Ureter (tissue), 1 donor: ENCODE measurements around the gene PCNP. TPM values are rescaled to one million over a fixed set of nuclear protein-coding genes. Genes with fewer than 3 reads are reported as not detected.
"Not testable (repeated sequence)": the region's sequence is repeated elsewhere in the genome, so short reads cannot be mapped to it uniquely, and the experiment has no call there.

Experiments used
- DNase-seq: peaks from one replicate; pipeline ENCODE4 v3.0.0-alpha.2; 2020; ENCODE audit warnings: low spot score
- total RNA-seq: library from RNA; stranded (reverse); gene quantifications from one replicate; pipeline ENCODE4 v1.2.4, GENCODE V29; 2023
- donor health status: DM: yes; HTN: yes; CAD: no.

PCNP gene
- total RNA-seq, 1 donor from 2014 or later = 207 TPM

DNA sequence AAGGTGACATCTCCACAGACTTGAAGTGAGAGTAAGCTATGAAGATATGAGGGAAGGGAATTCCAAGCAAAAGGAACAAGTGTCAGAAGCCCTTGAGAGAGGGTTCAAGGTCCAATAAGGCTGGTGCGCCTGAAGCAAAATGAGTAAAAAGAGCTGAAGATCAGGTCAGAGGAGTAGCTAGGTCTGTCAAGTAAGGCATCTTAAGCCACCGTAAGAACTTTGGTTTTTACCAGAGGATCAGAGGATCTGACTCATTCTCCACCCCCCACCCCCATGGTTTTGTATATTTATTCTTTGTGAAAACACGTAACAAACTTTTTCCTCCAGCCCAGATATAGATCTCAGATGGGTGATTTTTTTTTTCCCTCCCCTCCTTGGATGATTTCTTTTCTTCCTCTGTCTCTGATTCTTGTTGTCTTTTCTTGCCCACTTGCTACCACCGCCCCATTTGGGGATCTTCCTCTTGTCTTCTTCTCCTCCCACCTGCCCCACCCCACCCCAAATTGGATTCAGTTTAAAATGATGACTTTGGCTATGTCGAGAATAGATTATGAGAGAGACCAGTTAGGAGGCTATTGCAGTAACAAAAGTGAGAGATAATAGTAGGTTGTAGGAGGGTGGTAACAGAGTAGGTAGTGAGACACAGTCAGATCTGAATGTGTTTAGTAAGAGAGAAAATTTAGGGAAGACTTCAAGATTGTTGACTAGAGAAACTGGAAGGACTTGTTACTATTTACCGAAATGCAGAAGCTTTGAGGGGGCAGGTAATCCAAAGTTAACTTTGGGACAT is 6.3 kb upstream of the PCNP start:
- DNase-seq = no peak

DNA sequence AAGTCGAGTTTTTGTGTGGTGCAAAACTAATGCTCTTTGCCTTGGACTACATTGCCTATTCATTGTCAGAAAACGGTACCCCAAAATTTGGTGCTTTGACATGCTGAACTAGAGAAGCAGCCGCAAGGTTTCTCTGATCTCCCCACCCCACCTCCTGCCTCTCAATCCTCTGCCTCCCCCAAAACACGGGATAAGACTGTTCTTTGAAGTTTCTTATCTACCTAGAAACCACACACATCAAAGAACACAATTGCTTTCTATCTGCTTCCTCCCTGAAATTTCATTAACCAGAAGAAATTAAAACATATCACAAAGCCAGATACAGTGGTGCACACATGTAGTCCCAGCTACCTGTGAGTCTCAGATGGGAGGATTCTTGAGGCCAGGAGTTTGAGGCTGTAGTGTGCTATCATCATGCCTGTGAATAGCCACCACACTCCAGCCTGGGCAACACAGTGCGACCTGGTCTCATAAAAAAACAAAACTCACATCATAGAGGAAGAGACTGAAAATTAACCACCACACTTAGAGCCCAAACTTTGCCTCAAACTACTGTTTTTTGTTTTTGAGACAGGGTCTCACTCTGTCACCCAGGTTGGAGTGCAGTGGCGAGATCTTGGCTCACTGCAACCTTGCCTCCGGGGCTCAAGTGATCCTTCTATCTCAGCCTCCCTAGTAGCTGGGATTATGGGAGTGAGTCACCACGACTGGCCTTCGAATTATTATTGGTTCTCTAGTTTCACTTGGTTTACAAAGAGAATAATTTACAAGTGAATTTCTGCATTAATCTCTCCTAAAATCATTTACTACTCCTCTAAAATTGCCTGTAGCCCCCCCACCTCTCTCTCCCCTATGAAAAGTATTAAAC is 2.7 kb upstream of the PCNP start:
- no peak for DNase-seq

DNA sequence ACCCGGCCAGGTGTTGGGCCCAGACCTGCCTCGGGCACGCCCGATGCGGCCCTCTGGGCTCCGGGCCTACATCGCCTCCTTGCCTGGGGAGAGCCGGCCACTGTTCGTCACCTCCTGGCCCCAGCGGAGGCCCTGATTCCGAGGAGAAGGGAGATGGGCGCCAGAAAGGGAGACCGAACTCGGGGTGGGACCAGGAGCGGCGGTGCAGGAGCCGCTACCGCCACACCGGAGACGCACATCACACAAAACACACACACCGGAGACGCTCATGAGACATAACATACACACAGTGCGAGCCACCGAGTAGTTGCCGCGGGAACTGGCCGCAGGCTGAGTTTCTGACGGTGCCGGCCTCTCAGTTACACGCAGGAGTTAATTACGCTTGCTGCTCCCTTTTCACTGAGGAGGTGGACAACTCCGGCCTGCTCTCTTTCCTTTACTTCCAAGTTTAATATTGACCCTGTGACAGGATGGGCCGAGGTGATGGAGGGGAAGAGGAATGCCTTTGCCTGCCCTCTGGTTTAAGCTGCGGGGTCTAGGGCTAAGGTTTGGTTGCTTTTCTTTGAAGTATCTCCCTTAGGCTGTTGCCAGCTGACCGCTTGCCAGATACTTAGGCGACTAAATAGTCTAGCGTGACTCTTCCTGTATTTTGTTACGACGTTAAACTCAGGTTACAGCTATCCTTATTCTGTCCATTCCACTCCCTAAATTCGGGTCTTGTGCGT is 570 bp downstream of the PCNP start:
- DNase-seq = peak; percentile 57

DNA sequence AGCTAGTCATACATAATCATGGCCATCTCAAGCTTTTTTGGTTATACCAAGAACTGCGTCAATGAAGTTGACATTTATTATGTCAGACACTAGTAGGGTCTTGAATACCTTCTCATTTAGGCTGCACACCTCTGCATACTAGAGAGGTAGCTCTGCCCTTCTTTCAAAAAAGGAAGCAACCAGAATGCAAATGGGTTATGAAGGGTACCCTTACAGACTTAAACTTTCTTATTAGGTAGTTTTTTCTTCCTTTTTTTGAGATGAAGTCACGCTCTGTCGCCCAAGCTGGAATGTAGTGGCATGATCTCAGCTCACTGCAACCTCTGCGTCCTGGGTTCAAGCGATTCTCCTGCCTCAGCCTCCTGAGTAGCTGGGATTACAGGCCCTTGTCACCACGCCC is 3.3 kb downstream of the PCNP start:
- DNase-seq = no peak

DNA sequence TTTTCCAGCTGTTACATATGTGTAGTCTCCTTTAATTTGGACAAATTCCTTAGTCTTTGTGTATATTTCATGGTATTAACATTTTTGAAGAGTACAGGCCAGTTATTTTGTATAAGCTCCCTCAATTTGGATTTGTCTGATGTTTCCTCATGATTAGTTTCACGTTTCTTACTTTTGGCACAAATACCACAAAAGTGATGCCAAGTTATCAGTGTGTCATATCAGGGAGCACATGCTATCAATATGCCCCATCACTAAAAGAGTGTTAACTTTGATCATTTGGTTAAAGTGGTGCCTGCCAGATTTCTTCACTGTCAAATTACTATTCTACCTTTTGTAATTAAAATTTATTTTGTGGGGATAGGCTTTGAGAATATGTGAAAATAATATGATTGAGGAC is 14.6 kb downstream of the PCNP start:
- DNase-seq = no peak

DNA sequence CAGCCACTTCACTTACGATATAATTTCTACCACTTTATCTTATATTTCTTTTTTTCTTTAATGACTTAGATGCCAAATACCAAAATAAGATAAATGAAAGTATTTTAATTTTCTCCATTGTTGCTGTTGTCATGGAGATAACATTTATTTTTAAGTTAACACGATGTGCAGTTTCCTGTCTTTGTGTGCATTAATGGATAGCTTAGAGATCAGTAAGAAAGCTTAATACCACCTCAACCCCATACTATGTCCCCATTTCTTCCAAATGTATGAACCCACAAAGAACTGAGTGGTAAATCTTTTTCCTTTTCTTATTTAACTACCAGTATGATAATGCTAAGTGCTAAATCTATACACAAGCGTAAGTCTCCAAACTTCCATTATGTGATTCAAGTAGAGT is 17.1 kb downstream of the PCNP start:
- no peak for DNase-seq

DNA sequence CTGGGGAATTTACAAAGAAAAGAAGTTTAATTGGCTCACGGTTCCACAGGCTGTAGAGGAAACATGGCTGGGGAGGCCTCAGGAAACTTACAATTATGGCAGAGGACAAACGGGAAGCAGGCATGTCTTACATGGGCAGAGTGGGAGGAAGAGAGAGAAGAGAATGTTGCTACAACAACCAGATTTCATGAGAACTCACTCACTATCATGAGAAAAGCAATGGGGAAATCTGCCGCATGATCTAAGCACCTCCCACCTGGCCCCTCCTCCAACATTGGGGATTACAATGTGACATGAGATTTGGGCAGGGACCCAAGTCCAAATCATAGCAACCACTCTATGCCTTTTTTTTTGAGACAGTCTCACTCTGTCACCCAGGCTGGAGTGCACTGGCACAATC is 28.8 kb downstream of the PCNP start:
- DNase-seq = no peak

DNA sequence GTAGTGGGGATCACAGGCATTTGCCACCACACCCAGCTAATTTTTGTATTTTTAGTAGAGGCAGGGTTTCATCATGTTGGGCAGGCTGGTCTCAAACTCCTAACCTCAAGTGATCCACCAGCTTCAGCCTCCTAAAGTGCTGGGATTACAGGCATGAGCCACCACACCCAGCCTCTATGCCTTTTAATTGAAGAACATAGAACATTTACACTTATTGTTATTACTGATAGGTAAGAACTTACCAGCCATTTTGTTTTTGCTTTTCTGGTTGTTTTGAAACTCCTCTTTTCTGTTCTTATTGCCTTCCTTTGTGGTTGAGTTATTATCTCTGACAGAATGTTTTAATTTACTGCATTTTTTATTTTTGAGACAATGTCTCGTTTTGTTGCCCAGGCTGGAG is 29.2 kb downstream of the PCNP start:
- DNase-seq = no peak

DNA sequence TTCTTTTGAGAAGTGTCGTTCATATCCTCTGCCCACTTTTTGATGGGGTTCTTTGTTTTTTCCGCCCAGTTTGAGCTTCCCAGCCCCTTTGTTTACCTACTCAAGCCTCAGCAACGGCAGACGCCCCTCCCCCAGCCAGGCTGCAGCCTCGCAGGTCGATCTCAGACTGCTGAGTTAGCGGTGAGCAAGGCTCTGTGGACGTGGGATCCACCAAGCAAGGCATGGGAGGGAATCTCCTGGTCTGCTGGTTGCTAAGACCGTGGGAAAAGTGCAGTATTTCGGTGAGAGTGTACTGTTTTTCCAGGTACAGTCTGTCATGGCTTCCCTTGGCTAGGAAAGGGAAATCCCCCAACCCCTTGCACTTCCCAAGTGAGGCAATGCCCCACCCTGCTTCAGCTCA is 31.4 kb downstream of the PCNP start:
- not testable (repeated sequence) for DNase-seq

DNA sequence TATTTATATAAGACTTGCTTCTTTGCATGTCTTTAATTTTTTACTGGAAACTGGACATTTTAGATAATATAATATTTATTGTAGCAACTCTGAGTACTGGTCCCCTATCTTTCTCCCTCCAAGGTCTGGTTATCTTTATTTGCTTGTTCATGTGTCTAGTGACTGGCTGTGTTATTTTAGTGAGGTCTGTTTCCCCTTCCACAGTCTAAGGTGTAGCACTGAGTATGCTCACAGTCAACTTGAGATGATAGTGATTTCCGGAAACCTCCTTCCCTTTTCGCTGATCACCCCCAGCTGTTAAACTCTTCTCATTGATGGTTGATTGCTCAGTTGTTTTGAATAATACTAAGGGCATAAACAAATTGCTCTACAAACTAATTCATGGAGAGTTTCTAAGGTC is 37.0 kb downstream of the PCNP start:
- DNase-seq = no peak

DNA sequence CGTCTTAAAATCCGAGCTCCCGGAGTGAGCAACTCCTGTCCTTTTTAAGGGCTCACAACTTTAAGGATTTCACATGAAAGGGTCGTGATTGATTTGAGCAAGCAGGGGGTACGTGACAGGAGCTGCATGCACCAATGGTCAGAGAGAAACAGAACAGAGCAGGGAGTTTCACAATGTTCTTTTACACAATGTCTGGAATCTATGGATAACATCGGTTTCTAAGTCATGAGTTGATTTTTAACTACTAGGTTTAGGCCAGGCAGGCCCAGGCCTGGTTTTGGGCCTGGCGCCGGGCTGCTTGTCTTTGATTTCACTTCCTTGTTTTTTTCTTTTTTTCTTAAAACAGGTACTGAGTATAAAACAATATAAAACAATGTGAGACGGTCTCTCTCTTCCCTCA is 39.0 kb downstream of the PCNP start:
- peak; percentile 60 for DNase-seq

DNA sequence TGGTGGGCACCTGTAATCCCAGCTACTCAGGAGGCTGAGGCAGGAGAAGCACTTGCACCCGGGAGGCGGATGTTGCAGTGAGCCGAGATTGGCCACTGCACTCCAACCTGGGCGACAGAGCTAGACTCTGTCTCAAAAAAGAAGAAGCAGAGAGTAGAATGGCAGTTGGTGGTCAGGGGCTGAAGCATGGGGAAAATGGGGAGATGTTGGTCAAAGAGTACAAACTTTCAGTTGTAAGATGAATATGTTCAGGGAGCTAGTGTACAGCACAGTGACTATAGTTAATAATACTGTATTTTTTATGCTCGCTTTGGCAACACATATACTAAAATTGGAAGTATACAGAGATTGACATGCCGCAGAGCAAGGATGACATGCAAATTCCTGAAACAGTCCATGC is 41.5 kb downstream of the PCNP start:
- DNase-seq = no peak

DNA sequence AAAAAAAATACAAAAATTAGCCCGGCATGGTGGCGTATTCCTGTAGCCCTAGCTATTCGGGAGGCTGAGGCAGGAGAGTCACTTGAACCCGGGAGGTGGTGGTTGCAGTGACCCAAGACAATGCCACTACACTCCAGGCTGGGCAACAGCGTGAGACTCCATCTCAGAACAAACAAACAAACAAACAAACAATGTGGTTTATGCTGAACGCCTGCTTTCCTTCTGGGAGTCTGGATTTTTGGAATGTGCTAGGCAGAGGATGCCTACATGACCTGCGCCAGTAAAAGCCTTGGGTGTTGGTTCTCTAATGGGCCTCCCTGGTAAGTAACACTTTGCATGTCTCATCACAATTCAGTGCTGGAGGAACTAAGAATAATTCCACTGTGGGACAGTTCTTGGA is 43.5 kb downstream of the PCNP start:
- no peak for DNase-seq

DNA sequence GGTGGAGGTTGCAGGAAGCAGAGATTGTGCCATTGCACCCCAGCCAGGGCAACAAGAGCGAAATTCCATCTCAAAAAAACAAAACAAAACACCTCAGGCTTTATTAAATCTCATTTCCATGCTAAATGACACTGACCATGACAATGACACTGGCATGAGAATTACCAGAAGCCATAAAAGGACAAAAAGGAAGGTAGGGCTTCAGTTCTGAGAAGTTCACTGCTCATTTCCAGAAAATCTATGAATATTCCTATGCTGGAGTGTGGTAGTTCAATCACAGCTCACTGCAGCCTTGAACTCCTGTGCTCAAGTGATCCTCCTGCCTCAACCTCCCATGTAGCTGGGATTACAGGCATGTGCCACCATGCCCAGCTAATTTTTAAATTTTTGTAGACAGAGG is 44.7 kb downstream of the PCNP start:
- no peak for DNase-seq

DNA sequence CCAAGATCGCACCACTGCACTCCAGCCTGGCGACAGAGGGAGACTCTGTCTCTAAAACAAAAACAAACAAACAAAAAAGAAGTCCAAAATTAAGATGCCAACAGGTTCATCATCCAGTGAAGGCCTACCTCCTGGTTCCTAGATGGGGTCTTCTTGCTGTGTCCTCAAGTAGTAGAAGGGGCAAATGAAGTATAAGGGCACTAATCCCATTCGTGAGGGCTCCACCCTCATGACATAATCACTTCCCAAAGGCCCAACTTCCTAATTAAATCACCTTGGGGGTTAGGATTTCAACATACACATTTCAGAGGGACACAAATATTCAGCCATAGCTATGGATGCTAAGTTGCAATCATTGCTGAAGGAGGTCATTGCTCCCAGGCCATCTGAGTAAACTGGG is 45.8 kb downstream of the PCNP start:
- no peak for DNase-seq

DNA sequence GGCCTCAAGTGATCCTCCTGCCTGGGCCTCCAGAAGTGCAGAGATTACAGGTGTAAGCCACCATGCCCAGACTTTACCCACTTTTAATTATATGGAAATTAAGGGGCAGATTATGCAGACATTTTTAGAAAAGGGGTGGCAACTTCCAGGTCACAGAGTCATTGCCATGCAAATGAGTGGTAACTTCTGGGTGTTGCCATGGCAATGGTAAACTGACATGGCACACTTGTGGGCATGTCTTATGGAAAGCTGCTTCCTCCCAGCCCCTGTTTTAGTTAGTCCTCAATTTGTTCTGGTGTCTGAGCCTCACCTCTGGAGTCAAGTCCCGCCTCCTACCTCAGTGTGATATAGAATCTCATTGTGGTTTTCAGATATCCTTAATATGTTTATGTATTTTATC is 49.7 kb downstream of the PCNP start:
- no peak for DNase-seq

DNA sequence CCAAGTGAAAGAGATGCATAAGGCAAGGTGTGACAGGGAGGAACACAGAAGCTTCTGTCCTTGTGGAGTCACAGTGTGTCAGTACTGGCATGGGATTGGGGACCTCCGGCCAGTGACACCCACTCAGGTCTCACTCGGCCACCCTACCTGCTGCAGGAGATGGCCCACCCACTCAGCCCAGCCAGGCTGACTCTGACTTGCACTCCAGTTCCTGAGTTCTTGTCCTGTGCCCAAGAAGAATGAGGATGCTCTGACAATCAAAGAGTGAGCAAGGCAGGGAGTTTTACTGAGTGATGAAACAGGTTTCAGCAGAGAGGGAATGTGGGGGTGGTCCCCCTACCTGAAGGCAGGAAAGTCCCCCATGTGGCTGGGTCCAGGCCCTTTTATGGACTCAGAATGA is 50.9 kb downstream of the PCNP start:
- DNase-seq = no peak

DNA sequence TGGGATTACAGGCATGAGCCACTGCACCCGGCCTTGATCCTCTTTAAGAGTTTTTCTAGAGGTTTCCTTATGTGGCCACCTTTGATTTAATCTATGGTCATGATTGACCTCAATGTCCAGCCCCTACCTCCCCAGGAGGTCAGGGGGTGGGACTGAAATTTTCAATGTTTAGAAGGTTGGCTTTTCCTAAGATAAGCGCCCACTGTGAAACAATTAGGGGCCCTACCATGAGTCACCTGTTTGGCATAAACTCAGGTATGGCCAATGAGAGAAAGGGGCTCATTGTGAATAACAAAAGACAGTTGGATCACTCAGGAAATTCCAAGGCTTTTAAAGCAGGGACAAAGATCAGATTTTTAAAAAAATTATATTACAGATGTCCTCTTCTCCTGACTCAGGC is 51.9 kb downstream of the PCNP start:
- no peak for DNase-seq

DNA sequence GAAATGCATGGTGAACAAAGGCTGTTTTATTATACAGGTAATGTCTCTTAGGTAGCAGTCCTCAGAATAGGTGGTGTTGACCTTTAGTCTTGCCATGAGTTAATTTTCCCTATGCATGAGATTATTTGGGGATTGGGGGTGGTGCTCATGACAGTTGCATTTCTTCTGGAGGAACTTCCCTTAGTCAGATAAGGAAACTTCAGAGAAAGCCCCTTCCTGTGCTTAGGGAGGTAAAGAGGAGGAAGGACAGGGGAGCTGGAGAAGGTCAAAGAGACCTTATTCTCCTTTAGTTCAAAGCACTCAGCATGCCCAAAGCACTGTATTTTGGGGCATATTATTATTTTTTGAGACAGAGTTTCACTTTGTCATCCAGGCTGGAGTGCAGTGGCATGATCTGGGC is 55.2 kb downstream of the PCNP start:
- no peak for DNase-seq

DNA sequence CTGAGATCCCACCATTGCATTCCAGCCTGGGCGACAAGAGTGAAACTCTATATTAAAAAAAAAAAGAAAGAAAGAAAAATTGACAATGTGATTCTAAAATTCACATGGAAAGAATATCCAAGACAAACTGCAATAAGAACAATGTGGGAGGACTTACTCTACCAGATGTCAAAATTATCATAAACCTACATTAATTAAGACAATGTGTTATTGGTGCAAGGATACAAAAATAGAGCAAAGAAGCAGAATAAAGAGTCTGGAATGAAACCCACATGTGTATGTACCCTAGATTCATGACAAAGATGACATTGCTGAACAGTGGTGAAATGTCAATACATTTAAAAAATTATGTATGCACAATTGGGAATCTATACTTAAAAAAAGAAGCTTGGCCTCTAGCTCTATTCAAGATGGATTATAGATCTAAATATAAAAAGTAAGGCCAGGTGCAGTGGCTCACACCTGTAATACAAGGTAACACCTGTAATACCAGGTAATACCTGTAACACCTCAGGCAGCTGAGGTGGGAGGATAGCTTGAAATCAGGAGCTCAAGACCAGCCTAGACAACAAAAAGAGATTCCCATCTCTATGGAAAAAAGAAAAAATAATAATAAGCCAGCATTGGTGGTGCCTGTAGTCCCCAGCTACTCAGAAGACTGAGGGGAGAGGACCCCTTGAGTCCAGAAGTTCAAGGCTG is 57.3 kb downstream of the PCNP start:
- no peak for DNase-seq

DNA sequence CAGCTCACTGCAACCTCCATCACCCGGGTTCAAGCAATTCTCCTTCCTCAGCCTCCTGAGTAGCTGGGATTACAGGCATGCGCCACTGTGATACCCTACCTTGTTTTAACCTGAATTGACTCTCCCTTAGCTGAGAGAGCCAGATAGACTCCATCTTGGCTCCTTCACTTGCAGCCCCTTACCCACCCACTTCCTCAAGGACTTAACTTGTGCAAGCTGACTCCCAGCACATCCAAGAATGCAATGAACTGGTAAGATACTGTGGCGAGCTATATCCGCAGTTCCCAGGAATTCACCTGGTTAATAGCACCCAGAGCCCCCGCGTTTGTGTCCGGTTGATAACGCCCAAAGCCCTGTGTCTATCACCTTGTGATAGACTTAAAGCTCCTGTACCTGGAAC is 58.0 kb downstream of the PCNP start:
- not testable (repeated sequence) for DNase-seq

DNA sequence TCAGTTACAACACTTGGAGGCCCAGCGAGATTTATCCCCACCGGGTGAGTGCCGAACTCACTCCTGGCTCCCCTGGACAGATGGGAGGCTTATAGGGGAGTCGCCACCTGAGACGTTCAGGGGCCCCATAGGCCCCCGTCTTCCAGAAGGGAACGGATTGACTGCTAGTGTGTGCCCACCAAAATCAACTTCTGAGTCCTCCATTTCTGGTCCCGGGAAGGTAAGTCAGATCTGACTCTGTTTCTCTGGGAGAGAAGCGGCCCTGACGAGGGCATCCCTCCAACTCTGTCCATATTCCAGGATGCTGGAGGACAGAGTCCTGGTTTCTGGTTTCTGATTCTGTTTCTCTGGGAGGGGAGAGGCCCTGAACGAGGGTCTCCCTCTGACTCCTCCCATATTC is 58.6 kb downstream of the PCNP start:
- DNase-seq = no peak
